Ramos (cell line): Measurements from ENCODE around the gene SLC6A3.

Experiments
- in situ Hi-C: fragments of 300-500 bp; cut with MboI; formaldehyde crosslinking; loops from one replicate; pipeline ENCODE4 v1.14.3; 2022; ENCODE audit warnings: low sequenced_read_pairs; ENCODE audit not compliant: unreplicated experiment

The SLC6A3 gene

DNA sequence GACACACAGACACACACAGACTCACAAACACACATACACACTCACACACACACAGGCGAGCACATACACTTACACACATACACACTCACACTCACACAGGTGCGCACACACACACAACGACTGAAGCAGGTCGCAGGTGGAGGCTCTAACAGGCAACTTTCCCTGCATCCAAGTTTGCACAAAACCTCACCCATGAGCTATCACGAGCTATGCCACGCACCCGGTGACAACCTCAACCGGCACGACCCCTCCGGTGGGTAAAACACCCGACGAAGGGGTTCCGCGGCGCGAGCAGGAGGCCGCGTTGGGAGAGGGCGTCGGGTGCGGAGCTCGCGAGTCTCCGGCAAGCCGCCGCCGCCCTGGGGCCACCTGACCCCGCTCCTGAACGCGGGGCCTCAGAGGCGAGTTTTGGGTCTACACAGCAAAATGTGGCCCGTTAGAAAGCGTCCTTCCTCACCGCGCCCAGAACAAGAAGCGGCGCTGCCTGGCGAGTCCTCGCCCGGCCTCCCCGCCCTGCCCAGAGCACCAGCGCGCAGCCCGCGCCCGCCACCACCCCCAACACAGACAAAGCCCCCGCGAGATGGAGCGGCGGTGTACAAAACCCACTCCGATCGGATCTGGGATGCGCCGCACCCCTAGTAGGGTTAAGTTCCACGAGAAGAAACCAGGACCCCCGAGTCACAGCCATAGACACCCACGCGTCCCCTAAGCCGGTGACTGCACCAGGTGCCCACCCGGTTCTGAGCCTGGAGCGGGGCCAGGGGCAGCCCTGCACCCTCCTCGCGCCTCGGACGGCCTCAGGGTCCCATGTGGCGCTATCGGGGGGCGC lies 665 bp downstream of the SLC6A3 start:
- in situ Hi-C loops, result no loop called here

DNA sequence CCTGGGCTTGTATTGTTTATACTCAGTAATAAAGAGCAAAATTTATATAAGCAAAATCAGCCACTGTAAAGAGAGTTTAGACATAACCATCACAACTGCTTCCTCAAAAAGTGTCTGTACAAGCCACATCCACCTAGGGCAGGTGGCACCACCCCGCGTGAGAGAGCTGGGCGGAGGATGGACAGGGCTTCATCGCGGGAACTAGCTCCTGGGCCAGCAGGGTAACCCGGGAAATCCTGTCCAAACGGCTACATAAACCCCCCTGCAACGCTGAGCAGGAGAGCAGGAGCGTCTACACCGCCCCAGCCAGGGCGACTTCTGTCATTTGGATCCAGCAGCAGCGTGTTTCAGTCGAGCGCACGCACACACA lies 1.3 kb downstream of the SLC6A3 start:
- in situ Hi-C loops, result no loop called here

DNA sequence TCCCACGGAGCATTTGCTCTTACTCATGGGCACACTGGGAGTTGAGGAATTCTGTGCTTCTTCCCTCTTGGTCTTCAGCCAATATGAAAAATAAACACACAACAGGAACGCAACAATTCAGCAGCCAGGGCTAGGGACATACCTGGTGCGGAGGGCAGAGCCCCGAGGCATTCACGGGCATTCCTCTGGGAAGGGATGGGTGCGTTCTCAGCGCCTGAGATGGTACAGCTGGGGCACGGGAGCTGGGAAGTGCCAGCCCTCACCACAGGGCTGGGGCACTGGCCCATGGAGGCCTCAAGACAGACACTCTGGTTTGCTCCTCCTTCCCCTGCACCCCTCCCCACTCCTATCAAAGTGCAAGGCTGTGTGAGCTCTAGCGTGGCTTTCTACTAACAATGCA lies 2.1 kb downstream of the SLC6A3 start:
- in situ Hi-C loops, result no loop called here

DNA sequence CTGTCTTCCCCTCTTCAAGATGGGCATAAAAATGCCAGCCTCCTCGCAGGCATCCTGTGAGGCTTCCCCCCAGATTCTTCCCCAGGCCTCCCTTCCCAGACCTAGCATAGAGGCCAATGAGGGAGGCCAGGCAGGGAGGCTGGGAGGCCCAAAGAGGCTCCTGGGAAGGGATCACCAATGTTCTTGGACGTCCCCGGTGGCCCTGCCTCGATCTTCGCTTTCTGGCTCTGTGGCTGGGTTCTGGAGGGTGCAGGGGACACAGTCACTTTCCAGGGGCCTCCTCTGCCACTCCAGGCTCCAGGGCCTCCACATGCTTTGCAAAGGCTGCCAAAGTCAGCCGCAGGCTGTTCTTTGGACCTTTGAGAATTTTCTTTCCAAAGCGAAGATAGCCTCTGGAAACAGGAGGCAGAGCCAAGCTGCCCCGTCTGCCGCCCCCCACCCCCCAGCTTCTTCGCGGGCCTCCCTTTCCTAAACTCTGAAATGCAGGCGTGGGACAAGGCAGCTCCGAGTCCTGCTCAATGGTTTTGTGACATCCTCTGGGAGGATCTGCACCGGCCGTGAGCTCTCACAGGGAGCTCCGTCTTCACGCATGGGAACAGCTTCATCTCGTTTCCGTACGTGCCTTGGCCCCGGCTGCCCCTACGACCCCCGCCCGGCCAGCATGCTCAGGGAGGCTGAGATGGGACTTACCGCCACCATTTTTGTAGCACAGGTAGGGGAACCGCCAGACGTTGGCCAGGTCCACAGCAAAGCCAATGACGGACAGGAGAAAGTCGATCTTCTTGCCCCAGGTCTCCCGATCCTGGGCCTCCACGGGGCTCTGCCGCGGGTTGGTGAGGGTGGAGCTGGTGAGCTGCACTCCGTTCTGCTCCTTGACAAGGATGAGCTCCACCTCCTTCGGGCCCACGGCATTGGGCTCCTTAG lies 2.8 kb downstream of the SLC6A3 start:
- in situ Hi-C loops, result no loop called here

DNA sequence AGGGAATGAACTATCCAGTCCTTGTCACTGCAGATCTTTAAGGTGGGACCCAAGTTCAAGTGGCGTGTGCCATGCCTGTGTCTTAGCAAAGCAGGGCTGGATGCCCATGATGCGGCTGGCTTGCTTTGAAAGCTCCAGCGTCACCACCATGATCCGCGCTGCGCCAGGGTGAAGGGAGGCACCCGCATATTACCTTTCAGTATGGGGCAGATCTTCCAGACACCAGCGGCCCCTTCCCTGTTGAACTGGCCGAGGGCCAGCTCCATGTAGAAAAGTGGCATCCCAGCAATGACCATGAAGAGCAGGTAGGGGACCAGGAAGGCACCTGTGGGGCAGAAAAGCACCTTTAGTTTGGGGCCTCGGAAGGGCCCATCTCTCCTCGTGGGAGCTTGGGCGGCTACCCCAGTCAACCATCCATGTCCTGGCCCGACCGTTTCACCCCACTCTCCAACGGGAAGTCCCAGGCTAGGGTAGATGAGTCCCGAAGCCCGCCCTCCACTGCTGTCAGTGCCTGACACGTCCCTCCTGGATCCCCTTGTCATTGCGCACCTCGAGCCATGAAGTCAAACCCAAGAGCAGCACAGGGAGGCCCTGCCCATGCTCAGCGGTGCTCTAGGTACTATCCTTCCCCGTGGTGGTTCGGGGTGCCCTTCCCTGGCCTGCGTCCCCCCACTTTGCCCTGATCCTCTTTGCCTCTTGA lies 3.9 kb downstream of the SLC6A3 start:
- in situ Hi-C loops, result no loop called here

DNA sequence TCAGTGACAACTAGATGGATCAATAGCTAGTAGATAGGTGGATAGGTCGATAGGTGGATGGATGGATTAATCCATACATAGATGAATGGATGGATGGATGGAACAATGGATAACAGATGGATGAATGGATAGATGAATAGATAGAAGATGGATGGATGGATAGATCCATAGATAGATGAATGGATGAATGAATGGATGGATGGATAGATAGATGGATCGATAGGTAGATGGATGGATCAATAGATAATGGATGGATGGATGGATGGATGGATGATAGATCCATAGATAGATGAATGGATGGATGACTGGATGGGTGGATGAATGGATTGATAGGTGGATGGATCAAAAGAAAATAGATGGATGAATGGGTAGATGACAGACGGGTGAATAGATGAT lies 5.1 kb downstream of the SLC6A3 start:
- in situ Hi-C loops, result no loop called here

DNA sequence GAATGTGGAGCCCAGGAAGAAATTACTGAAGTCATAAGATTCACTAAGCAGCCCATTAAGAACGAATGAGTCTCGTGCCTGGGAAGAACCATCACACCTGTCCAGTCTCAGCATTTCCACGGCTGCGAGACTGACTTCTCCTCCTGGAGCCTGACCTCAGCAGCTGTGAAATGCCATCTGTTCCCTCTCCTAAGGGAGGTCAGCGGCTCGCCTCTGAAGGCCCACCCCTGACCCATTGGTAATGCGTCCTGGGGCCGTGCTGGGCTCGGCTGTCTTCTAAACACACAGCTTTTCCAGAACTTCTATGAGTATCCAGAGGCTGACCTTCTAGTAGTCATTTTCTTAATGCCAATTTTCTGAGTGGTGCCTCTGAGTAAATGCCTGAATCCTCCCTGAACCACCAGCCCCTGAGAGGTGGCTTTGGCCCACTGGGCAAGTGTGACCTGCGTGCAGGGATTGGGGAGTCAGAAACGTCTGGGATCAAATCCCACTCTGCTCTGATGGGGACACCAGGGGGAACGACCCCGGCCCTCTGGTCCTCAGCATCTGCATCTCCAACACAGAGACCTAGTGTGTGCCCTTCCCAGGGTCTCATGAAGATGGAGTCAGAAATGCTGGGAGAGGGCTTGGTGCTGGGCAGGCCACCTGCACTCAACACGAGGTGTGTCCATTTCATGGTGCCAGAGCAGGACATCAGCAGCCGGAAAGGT lies 5.7 kb downstream of the SLC6A3 start:
- in situ Hi-C loops, result no loop called here

DNA sequence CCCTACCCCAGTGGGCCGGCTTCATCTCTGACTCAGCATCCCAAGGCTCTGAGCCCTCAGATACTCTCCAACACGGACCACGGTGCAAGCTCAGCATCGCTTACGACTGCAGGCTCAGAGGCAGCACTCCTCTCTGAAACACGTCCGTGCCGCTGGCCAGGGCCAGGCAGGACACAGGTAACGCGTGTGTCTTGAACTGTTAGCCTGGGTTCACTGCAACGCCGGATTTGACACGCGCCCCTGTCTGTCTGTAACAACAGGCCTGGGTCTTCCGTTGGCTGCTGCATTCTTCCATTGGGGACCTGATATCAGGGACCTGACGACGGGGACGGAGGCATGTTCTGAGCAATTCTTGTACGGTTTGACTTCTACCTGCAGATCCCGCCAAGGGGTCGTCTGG lies 6.4 kb downstream of the SLC6A3 start:
- in situ Hi-C loops, result no loop called here

DNA sequence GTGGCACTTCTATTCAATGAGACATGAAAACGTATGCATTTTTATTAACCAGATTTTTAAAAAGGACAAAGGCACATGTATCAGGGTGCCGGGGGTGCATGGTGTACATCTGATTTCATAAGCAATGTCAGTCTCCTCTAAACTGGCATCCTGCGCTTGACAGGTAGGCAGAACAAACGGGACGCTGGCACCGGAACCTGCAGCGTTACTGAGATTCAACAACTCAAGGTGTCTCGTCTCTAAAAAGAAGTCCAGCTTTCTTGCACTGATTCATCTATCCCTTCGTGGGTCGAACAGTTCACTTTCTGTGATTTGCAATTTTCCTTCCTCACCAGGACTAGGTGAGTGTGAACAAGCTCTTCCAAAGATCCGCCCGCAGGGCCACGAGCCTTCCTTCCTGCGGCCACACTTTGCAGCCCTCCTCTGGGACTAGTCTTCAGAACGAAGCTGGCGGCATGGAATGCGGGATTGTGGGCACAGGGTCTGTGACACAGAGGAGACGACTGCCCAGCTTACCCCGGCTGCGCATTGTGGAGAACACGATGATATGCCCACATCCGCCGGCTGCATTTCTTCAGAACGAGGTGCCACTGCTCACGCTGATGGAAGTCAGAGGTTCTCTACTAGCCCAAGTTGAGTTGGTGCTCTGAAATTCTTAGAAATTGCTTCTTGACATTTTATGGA lies 7.2 kb downstream of the SLC6A3 start:
- in situ Hi-C loops, result no loop called here

DNA sequence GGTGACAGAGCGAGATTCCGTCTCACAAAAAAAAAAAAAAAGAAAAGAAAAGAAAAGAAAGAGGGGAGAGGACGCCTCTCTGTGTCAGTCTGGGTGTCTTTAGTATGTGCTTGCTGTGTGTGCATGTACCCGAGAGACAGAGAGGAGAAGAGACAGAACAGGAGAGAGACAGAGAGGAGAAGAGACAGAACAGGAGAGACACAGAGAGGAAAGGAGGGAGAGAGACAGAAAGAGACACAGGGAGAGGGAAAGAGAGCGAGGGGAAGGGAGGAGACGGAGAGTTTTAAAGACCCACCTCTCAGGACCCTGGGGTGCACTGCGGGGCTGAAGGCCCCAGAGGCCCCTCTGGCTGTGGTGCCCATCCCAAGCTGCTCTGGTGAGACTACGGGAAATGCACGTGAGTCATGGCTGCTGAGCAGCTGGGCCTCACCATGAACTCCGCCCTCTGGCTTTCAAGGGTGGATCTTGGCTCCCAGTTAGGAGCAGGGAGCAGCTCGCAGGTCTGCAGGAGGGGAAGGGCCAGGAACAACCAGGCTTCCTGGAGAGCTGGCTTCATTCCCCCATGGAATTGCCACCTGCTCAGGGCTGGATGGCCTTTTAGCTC lies 7.9 kb downstream of the SLC6A3 start:
- in situ Hi-C loops, result no loop called here

DNA sequence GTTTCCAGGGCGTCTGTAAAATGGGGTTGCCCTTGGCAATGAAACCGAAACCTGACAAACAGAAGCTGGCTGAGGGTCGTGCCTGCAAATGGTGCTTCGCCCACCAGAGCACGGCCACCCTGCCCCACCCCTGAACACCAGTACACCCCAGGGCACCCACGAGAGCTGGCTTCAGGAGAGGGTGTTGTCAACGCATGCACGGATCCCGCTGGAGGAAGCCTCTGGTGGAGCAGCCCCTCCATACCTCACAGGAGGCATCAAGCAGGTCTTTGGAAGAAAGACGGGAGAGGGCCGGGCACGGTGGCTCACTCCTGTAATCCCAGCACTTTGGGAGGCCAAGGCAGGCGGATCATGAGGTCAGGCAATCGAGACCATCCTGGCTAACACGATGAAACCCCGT lies 8.6 kb downstream of the SLC6A3 start:
- in situ Hi-C loops, result no loop called here

DNA sequence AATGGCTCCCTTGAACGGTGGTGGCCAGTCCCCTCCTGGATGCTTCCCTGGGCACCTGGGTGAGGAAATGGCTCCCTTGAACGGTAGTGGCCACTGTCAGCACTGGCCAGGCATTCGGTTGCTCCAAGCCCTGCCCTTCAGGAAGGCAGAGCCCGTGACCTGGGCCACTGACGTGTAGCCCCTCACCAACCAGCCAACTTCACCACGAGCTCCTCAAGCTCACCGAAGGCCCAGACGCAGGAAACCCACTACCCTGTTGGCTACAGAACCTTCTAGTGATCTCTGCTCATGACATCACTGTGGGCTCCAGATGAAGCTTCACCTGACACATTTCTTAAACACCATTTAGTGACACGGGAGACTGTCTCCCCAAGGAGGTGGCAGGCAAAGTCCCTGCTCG lies 9.2 kb downstream of the SLC6A3 start:
- in situ Hi-C loops, result no loop called here

DNA sequence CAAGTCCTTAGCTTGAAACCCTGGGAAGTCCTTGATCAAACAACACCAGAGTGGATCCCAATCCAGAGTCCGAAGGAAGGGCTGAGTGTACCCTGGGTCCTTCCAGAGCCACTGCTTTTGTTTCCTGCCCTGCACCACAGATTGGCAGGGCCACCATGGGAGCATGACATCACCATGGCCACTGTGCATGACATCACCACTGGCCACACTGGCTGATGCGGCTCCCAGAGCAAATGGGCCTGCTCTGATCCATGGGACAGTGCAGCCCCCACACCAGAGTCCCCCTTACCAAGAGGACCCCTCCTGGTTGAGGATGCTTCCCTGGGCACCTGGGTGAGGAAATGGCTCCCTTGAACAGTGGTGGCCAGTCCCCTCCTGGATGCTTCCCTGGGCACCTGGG lies 9.9 kb downstream of the SLC6A3 start:
- in situ Hi-C loops, result no loop called here

DNA sequence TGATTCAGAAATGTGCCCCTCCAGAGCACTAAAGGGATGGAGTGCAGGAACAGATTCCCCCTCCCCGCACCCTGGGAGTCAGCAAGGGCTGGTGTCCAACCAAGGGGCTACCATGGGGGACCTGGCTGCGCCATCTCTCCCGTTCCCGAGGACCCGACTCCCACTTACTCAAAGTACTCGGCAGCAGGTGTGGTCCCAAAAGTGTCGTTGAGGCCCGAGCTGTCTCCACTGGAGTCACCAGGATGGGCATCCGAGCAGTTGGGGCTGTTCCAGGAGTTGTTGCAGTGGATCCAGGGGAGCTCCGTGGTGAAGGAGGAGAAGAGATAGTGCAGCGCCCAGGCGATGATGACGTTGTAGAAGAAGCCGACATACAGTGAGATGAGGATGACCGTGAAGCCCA lies 12.9 kb downstream of the SLC6A3 start:
- in situ Hi-C loops, result no loop called here

DNA sequence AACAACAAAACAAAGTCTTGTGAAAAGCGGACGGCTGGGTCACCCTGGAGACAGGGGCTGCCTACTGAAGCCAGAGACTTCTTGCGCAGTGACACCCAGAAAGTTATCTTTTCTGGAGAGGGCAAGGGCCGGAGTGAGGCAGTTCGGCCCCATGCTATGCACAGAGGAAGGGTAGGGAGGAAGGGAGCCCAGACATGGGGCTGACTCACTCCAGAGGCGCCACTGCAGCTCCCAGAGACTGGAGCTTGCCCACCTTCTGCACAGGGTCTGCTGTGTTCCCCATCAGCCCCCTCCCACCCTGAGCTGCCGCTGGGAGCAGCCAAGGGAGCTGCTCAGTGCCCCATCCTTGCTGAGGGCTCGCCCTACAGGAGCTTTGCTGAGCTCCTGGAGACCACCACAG lies 13.3 kb downstream of the SLC6A3 start:
- in situ Hi-C loops, result no loop called here

DNA sequence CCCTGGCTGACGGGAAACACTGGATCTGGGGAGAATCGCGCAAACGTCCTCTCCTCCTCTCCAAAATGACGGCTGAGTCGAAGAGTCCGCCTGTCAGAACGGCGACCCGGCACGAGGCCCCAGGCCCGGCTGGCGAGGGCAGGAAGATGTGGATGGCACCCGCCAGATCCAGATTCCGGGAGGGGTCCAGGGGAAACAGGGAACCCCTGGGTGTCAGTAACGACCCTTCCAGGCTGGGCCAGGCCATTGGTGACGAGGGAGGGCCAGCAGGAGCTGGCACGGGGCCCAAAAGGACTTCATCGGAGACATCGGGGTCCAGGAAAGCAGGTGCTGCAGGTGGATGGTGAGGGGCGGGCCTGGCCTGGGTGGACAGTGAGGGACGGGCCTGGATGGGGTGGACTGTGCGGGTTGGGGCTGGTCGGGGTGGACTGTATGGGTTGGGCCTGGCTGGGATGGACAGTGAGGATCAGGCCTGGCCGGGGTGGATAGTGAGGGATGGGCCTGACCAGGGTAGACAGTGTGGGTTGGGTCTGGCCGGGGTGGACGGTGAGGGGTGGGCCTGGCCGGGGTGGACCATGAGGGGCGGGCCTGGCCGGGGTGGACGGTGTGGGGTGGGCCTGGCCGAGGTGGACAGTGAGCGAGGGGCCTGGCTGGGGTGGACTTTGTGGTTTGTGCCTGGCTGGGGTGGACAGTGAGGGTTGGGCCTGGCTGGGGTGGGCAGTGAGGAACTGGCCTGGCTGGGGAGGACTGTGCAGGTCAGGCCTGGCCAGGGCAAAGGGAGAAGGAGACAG lies 14.0 kb downstream of the SLC6A3 start:
- in situ Hi-C loops, result no loop called here

DNA sequence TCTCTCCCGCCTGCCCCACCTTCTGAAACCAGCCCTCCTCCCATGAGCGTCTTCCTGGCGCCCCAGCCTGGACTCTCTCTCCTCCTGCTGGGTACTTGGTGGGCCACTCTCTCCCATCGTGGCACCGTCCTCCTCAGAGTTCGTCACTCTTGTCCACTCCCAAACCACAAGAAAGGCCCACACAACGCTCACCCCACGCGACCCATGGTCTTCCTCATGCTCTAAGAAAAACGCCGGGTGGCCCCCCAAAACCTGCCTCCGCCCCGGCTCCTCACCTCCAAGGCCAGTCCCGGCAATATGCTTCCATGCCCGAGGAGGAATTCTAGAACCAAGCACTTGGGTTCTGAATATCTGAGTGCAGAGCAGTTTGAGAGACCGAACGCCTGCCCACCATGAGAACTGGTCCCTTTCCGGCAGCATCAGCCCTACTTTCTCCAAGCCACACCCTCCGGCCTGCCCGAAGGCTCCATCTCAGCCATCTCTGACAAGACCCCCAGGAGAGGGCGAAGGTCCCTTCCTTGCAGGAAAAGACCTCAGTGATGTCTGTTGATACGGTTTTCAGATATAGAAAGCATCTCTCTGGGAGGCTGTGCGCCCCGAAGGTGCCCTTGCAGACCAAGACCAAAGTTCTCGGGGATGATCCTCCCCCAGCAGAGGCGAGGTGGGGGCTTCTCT lies 15.0 kb downstream of the SLC6A3 start:
- in situ Hi-C loops, result no loop called here

DNA sequence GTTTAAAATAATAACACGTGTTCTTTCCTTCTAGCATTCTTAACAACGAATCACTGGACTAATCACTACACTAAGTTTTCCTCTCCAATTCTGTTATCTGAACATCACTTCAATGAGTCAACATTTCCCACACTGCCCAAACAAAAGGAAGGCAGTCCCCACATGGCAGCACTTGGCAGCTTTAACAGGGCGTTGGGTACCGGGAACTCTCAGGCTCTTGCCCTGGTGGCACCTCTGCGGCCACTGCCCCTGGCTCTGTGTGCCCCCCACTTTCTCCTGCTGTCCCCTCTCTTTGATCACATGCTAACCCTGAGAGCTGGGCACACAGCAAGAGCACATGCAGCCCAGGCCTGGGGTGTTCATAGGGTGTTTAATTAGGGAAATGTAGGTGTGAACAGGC lies 15.7 kb downstream of the SLC6A3 start:
- in situ Hi-C loops, result no loop called here
